Ovary (tissue), 3 donors: Measurements from ENCODE around the gene ADAM12.

Experiments
- EP300 ChIP-seq: sonication (generic); formaldehyde crosslinking; IDR thresholded peaks from one replicate; pipeline ENCODE4 v1.6.1; 2017; ENCODE audit warnings: antibody characterized with exemption
- POLR2A ChIP-seq: fragments of 450-650 bp; IDR thresholded peaks from one replicate; pipeline ENCODE4 v1.6.1; 2017; ENCODE audit warnings: antibody characterized with exemption, mild to moderate bottlenecking, moderate library complexity
- TF ChIP-seq, protein P1 (sequence below), 3 donors: fragments of 450-650 bp in 2 of 3; fragments of 200-600 bp in 1 of 3; IDR thresholded peaks; one replicate each; pipeline versions ENCODE4 v1.5.1 to v1.8.0; 2016 to 2022; ENCODE audit warnings: antibody characterized with exemption in 3 of 3, mild to moderate bottlenecking in 1 of 3
- donor health status: DM: no; HTN: no; CAD: no.

- TF ChIP-seq, protein P1, sequence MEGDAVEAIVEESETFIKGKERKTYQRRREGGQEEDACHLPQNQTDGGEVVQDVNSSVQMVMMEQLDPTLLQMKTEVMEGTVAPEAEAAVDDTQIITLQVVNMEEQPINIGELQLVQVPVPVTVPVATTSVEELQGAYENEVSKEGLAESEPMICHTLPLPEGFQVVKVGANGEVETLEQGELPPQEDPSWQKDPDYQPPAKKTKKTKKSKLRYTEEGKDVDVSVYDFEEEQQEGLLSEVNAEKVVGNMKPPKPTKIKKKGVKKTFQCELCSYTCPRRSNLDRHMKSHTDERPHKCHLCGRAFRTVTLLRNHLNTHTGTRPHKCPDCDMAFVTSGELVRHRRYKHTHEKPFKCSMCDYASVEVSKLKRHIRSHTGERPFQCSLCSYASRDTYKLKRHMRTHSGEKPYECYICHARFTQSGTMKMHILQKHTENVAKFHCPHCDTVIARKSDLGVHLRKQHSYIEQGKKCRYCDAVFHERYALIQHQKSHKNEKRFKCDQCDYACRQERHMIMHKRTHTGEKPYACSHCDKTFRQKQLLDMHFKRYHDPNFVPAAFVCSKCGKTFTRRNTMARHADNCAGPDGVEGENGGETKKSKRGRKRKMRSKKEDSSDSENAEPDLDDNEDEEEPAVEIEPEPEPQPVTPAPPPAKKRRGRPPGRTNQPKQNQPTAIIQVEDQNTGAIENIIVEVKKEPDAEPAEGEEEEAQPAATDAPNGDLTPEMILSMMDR (IDR thresholded peaks at IDR 0.05): no peak
- TF ChIP-seq POLR2A: no peak
- no peak for TF ChIP-seq EP300
These were observed 37.3 kb upstream of the ADAM12 start for GRCh38 chr10:126425489-126426065.
